HepG2 (cell line): ENCODE measurements around the gene IRF3. TPM values are rescaled to one million over a fixed set of nuclear protein-coding genes. Genes with fewer than 3 reads are reported as not detected.

Experiments used
- BCL6 ChIP-seq: IDR thresholded peaks from 2 replicates; pipeline ENCODE4 v1.6.1; 2016; ENCODE audit warnings: missing genetic modification reagents, missing compliant biosample characterization
- DDIT3 ChIP-seq: sonication (generic); formaldehyde crosslinking; IDR thresholded peaks from 2 replicates; pipeline ENCODE4 v1.4.0; 2020; ENCODE audit warnings: mild to moderate bottlenecking, missing genetic modification reagents
- DRAP1 ChIP-seq: IDR thresholded peaks from 2 replicates; pipeline ENCODE4 v1.6.1; 2016; ENCODE audit warnings: missing genetic modification reagents, missing compliant biosample characterization
- FOXC1 ChIP-seq: sonication (generic); formaldehyde crosslinking; IDR thresholded peaks from 2 replicates; pipeline ENCODE4 v1.8.0; 2022; ENCODE audit warnings: mild to moderate bottlenecking, missing genetic modification reagents, borderline replicate concordance
- HINFP ChIP-seq: sonication (generic); formaldehyde crosslinking; IDR thresholded peaks from 2 replicates; pipeline ENCODE4 v1.4.0; 2020; ENCODE audit warnings: low read depth, mild to moderate bottlenecking, missing genetic modification reagents
- KAT8 ChIP-seq: IDR thresholded peaks from 2 replicates; pipeline ENCODE4 v1.6.1; 2016; ENCODE audit warnings: missing genetic modification reagents, missing compliant biosample characterization
- KDM2A ChIP-seq: sonication (generic); formaldehyde crosslinking; IDR thresholded peaks from 2 replicates; pipeline ENCODE4 v1.4.0; 2020; ENCODE audit warnings: low read depth, missing genetic modification reagents, borderline replicate concordance
- KDM5B ChIP-seq: sonication (generic); formaldehyde crosslinking; IDR thresholded peaks from 2 replicates; pipeline ENCODE4 v1.4.0; 2020; ENCODE audit warnings: missing genetic modification reagents, mild to moderate bottlenecking, borderline replicate concordance
- KMT2B ChIP-seq: IDR thresholded peaks from 2 replicates; pipeline ENCODE4 v1.6.1; 2016; ENCODE audit warnings: missing genetic modification reagents, missing compliant biosample characterization
- PRDM15 ChIP-seq: sonication (generic); formaldehyde crosslinking; IDR thresholded peaks from 2 replicates; pipeline ENCODE4 v1.4.0; 2020; ENCODE audit warnings: missing genetic modification reagents
- RBM22 ChIP-seq: fragments of 200-400 bp; formaldehyde crosslinking; optimal IDR thresholded peaks from 2 replicates; pipeline ENCODE3; 2017; ENCODE audit warnings: mild to moderate bottlenecking, low read length, moderate library complexity
- ZEB1 ChIP-seq: IDR thresholded peaks from 2 replicates; pipeline ENCODE4 v1.6.1; 2012; ENCODE audit warnings: mild to moderate bottlenecking, low read depth, inconsistent platforms; ENCODE audit not compliant: insufficient replicate concordance
- ZMYM2 ChIP-seq: sonication (generic); formaldehyde crosslinking; IDR thresholded peaks from 2 replicates; pipeline ENCODE4 v1.8.0; 2022; ENCODE audit warnings: mild to moderate bottlenecking, missing genetic modification reagents
- ZNF512B ChIP-seq: sonication (generic); formaldehyde crosslinking; IDR thresholded peaks from 2 replicates; pipeline ENCODE4 v1.5.1; 2020; ENCODE audit warnings: missing genetic modification reagents, mild to moderate bottlenecking, borderline replicate concordance
- ZNF556 ChIP-seq: sonication (generic); formaldehyde crosslinking; IDR thresholded peaks from 2 replicates; pipeline ENCODE4 v1.4.0; 2020; ENCODE audit warnings: mild to moderate bottlenecking, missing genetic modification reagents, borderline replicate concordance
- ZNF574 ChIP-seq: sonication (generic); formaldehyde crosslinking; IDR thresholded peaks from 2 replicates; pipeline ENCODE4 v1.4.0; 2020; ENCODE audit warnings: missing genetic modification reagents
- polyA plus RNA-seq, 8 experiments: library from polyadenylated mRNA; depleted of rRNA in 3 of 8; stranded (reverse) in 7 of 8; unstranded in 1 of 8; fragments of >200 nt; fragmentation: Illumina TruSeq in 4 of 8; extraction: Trizol in 4 of 8; gene quantifications; 2 replicates each; pipeline versions ENCODE4 v1.2.1 to v1.2.3, GENCODE V29; 2011 to 2016; ENCODE audit warnings: low read depth in 4 of 8, missing spikeins in 1 of 8, mixed read lengths in 1 of 8; ENCODE audit not compliant: insufficient read depth in 1 of 8
- total RNA-seq, 5 experiments: library from RNA; depleted of rRNA; stranded (reverse); fragments of >200 nt; fragmentation: Illumina TruSeq; extraction: Trizol; gene quantifications; 2 replicates each; pipeline ENCODE4 v1.2.3, GENCODE V29; 2016; ENCODE audit warnings: low read depth in 1 of 5

Gene IRF3
- total and polyA plus RNA-seq, 2 of the 13 experiments (the other 11 are each of a cell fraction or from before 2014, with no cell fraction given) = 61.9 to 65.5 TPM

GRCh38 chr19:49664171-49665035 lies 1.3 kb downstream of the IRF3 start (continued):
- TF ChIP-seq PRDM15 (CRISPR knock-in tag) (peak; percentile 73; the same call in 1 of the 2 replicates), HINFP (CRISPR knock-in tag) (no peak), FOXC1 (CRISPR knock-in tag) (peak; percentile 31; the same call in 1 of the 2 replicates), BCL6 (CRISPR knock-in tag) (0 out of 2 replicates have a peak, but pooled peaks have one; percentile 20), KMT2B (peak; percentile 45; the same call in 1 of the 2 replicates), DRAP1 (CRISPR knock-in tag) (peak; percentile 59), DDIT3 (no peak), ZEB1 (peak; percentile 43), ZNF556 (CRISPR knock-in tag) (0 out of 2 replicates have a peak, but pooled peaks have one; percentile 18), KDM2A (CRISPR knock-in tag) (peak; percentile 92), RBM22 (peak; percentile 37), KAT8 (CRISPR knock-in tag) (peak; percentile 74; the same call in 1 of the 2 replicates), KDM5B (CRISPR knock-in tag) (peak; percentile 29), ZMYM2 (CRISPR knock-in tag) (no peak), ZNF574 (CRISPR knock-in tag) (peak; percentile 60), ZNF512B (no peak)
